ENCODE data around the gene ZP1. TPM values are rescaled to one million over a fixed set of nuclear protein-coding genes. Genes with fewer than 3 reads are reported as not detected.
A peak's percentile ranks its signal among the peaks of the same experiment; 100 is the strongest.

ZP1 gene
- total and polyA plus RNA-seq, 4 donors: not detected

DNA sequence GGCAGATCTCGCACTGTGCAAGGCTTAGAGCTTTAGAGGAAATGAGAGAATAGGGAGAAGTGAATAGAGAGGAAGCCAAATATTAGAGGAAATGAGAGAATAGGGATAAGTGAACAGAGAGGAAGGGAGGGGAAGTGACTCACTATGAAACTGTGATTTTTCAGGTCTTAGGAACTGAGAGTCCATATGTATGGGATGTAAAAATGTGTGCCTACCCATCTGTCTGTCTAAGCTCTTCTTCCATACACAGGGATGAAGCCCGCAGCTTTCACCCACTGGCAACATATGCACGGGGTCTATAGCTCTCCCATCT lies 31.9 kb upstream of the ZP1 start:
- TF ChIP-seq, protein P1, sequence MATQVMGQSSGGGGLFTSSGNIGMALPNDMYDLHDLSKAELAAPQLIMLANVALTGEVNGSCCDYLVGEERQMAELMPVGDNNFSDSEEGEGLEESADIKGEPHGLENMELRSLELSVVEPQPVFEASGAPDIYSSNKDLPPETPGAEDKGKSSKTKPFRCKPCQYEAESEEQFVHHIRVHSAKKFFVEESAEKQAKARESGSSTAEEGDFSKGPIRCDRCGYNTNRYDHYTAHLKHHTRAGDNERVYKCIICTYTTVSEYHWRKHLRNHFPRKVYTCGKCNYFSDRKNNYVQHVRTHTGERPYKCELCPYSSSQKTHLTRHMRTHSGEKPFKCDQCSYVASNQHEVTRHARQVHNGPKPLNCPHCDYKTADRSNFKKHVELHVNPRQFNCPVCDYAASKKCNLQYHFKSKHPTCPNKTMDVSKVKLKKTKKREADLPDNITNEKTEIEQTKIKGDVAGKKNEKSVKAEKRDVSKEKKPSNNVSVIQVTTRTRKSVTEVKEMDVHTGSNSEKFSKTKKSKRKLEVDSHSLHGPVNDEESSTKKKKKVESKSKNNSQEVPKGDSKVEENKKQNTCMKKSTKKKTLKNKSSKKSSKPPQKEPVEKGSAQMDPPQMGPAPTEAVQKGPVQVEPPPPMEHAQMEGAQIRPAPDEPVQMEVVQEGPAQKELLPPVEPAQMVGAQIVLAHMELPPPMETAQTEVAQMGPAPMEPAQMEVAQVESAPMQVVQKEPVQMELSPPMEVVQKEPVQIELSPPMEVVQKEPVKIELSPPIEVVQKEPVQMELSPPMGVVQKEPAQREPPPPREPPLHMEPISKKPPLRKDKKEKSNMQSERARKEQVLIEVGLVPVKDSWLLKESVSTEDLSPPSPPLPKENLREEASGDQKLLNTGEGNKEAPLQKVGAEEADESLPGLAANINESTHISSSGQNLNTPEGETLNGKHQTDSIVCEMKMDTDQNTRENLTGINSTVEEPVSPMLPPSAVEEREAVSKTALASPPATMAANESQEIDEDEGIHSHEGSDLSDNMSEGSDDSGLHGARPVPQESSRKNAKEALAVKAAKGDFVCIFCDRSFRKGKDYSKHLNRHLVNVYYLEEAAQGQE (IDR thresholded peaks at IDR 0.05): no peak
- TF ChIP-seq, protein P2, sequence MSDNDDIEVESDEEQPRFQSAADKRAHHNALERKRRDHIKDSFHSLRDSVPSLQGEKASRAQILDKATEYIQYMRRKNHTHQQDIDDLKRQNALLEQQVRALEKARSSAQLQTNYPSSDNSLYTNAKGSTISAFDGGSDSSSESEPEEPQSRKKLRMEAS (IDR thresholded peaks at IDR 0.05): peak; percentile 29
- Histone ChIP-seq H3K4me3 (ENCODE audit: low read depth in 1 of 3, low read length in 3 of 3) (no peak overlapping the region), H3K27ac (ENCODE audit: low read depth in 1 of 2, low read length in 2 of 2) (no peak overlapping the region), H3K9me3 (ENCODE audit: control insufficient read depth in 4 of 4, low read length in 3 of 4) (no peaks in the 10 kb centered on the region), H3K4me1 (ENCODE audit: control insufficient read depth in 4 of 4, insufficient read depth in 4 of 4, low read length in 3 of 4) (no peaks in the 10 kb centered on the region), H3K36me3 (ENCODE audit: control insufficient read depth in 4 of 4, insufficient read depth in 3 of 4, low read depth in 1 of 4, low read length in 3 of 4) (no peaks in the 10 kb centered on the region), H3K9ac (ENCODE audit: low read depth in 1 of 2, low read length in 2 of 2) (no peak overlapping the region), H3K27me3 (ENCODE audit: control insufficient read depth in 4 of 4, insufficient read depth in 4 of 4, low read length in 3 of 4) (no peaks in the 10 kb centered on the region)
- DNase-seq (ENCODE audit: low spot score): no peak
- WGBS: 76% methylated on average over 3 of the region's 3 CpGs

DNA sequence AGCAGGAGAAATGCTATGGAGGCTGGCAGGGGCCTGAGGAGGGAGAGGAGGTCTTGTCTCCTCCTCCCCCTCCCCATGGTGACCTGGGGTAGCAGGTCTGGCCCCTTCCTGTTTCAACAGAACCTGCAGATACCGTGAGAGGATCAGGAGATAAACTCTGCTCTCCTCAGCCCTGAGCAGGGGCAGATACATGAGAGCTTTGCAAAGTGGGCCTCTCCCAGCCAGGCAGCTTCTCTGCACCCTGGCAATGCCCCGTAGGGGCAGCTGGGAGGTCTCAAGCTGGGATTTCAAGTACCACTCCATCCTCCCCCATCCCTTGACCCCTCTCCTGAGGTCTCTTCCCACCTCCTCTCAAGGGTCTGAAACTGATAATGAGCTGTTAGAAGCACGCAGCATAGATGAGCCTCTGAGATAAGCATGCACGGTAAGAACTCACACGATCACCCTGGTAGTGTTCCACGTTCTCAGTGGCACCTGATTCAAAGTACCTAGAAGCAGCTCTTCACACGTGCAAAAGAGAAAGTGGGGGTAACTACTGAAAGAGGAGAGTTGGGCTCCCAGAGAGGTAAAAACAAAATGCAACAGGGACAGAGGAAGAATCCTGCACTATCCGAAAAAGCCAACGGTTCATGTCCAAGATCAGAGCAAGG lies 30.4 kb upstream of the ZP1 start:
- H3K9ac ChIP-seq (ENCODE audit: low read depth in 1 of 2, low read length in 2 of 2): no peak overlapping the region
- DNase-seq (ENCODE audit: low spot score): no peak
- no peaks in the 10 kb centered on the region for H3K36me3 ChIP-seq (ENCODE audit: control insufficient read depth in 4 of 4, insufficient read depth in 3 of 4, low read depth in 1 of 4, low read length in 3 of 4)
- no peak overlapping the region for H3K27ac ChIP-seq (ENCODE audit: low read depth in 1 of 2, low read length in 2 of 2)
- H3K4me1 ChIP-seq (ENCODE audit: control insufficient read depth in 4 of 4, insufficient read depth in 4 of 4, low read length in 3 of 4): peaks cover 0 to 5% (median 1%) of the 10 kb centered on the region in 4 donors
- no peaks in the 10 kb centered on the region for H3K9me3 ChIP-seq (ENCODE audit: control insufficient read depth in 4 of 4, low read length in 3 of 4)
- no peak for TF ChIP-seq TAF1 (conservative IDR thresholded peaks at IDR 0.05)
- TF ChIP-seq, protein P1 (IDR thresholded peaks at IDR 0.05): no peak
- TF ChIP-seq GABPA (IDR thresholded peaks at IDR 0.05 in 1 of 2, conservative IDR thresholded peaks at IDR 0.05 in 1 of 2): no peak
- no peak for TF ChIP-seq RAD21 (IDR thresholded peaks at IDR 0.05)
- no peak for TF ChIP-seq JUND (IDR thresholded peaks at IDR 0.05)
- TF ChIP-seq, protein P3, sequence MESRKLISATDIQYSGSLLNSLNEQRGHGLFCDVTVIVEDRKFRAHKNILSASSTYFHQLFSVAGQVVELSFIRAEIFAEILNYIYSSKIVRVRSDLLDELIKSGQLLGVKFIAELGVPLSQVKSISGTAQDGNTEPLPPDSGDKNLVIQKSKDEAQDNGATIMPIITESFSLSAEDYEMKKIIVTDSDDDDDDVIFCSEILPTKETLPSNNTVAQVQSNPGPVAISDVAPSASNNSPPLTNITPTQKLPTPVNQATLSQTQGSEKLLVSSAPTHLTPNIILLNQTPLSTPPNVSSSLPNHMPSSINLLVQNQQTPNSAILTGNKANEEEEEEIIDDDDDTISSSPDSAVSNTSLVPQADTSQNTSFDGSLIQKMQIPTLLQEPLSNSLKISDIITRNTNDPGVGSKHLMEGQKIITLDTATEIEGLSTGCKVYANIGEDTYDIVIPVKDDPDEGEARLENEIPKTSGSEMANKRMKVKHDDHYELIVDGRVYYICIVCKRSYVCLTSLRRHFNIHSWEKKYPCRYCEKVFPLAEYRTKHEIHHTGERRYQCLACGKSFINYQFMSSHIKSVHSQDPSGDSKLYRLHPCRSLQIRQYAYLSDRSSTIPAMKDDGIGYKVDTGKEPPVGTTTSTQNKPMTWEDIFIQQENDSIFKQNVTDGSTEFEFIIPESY (IDR thresholded peaks at IDR 0.05): no peak
- TF ChIP-seq FOXA2 (IDR thresholded peaks at IDR 0.05): no peak
- TF ChIP-seq HNF4G (IDR thresholded peaks at IDR 0.05): no peak
- TF ChIP-seq HNF4A (conservative IDR thresholded peaks at IDR 0.05): no peak
- WGBS: 77% methylated on average over 9 of the region's 9 CpGs
- no peak overlapping the region for H3K4me3 ChIP-seq (ENCODE audit: low read depth in 1 of 3, low read length in 3 of 3)
- H3K27me3 ChIP-seq (ENCODE audit: control insufficient read depth in 4 of 4, insufficient read depth in 4 of 4, low read length in 3 of 4): no peaks in the 10 kb centered on the region

Data from liver (tissue), 9 donors.